Measurements from ENCODE around the gene ELOA. TPM values are rescaled to one million over a fixed set of nuclear protein-coding genes. Genes with fewer than 3 reads are reported as not detected.
A peak's percentile ranks its signal among the peaks of the same experiment; 100 is the strongest.

ELOA gene
- total RNA-seq, 2 donors from 2014 or later, result 25.5 to 27.5 TPM

GRCh38 chr1:23752909-23753308, 9.6 kb downstream of the ELOA start:
- TF ChIP-seq CTCF (IDR thresholded peaks at IDR 0.05), result no peak
- peaks cover 0 to 18% of the 10 kb centered on the region in 2 donors for H3K4me1 ChIP-seq
- peaks cover 75% of the 10 kb centered on the region for H3K36me3 ChIP-seq

GRCh38 chr1:23756676-23757075, 13.4 kb downstream of the ELOA start:
- H3K9me3 ChIP-seq, result no peaks in the 10 kb centered on the region
- H3K4me3 ChIP-seq, result no peak overlapping the region
- DNase-seq (ENCODE audit: low spot score), result no peak
- TF ChIP-seq CTCF (IDR thresholded peaks at IDR 0.05), result no peak
- peaks cover 88% of the 10 kb centered on the region for H3K36me3 ChIP-seq
- H3K27ac ChIP-seq, result no peak overlapping the region
- no peaks in the 10 kb centered on the region for H3K27me3 ChIP-seq
- peaks cover 0 to 40% of the 10 kb centered on the region in 2 donors for H3K4me1 ChIP-seq

More at GRCh38 chr1:23752909-23753308, 9.6 kb downstream of the ELOA start:
- no peak for DNase-seq (ENCODE audit: low spot score)
- H3K9me3 ChIP-seq, result no peaks in the 10 kb centered on the region
- H3K27me3 ChIP-seq, result no peaks in the 10 kb centered on the region
- H3K4me3 ChIP-seq, result no peak overlapping the region
- no peak overlapping the region for H3K27ac ChIP-seq

- DNase-seq (ENCODE audit: low spot score), result no peak
- H3K4me1 ChIP-seq, result peaks cover 0 to 46% of the 10 kb centered on the region in 2 donors
- no peaks in the 10 kb centered on the region for H3K9me3 ChIP-seq
- no peak for TF ChIP-seq CTCF (IDR thresholded peaks at IDR 0.05)
- no peaks in the 10 kb centered on the region for H3K27me3 ChIP-seq
- H3K27ac ChIP-seq, result no peak overlapping the region
- H3K36me3 ChIP-seq, result peaks cover 77% of the 10 kb centered on the region
- H3K4me3 ChIP-seq, result no peak overlapping the region
Observed at GRCh38 chr1:23757812-23758211, 14.5 kb downstream of the ELOA start.

- no peak for DNase-seq (ENCODE audit: low spot score)
- Histone ChIP-seq H3K27me3 (no peaks in the 10 kb centered on the region), H3K27ac (peak overlapping the region in 1 of 2 donors; percentile 14), H3K4me1 (peaks cover 0 to 43% of the 10 kb centered on the region in 2 donors), H3K4me3 (no peak overlapping the region), H3K36me3 (peaks cover 62% of the 10 kb centered on the region), H3K9me3 (no peaks in the 10 kb centered on the region)
- no peak for TF ChIP-seq CTCF (IDR thresholded peaks at IDR 0.05)
Observed at GRCh38 chr1:23759277-23759676, 16.0 kb downstream of the ELOA start.

GRCh38 chr1:23763041-23763577, 19.8 kb downstream of the ELOA start:
- DNase-seq (ENCODE audit: low spot score), result no peak
- no peak for TF ChIP-seq CTCF (IDR thresholded peaks at IDR 0.05)
- H3K27ac ChIP-seq, result no peak overlapping the region
- H3K36me3 ChIP-seq, result peaks cover 34% of the 10 kb centered on the region
- no peaks in the 10 kb centered on the region for H3K9me3 ChIP-seq
- H3K4me1 ChIP-seq, result peaks cover 0 to 40% of the 10 kb centered on the region in 2 donors
- no peaks in the 10 kb centered on the region for H3K27me3 ChIP-seq
- no peak overlapping the region for H3K4me3 ChIP-seq

- H3K27ac ChIP-seq, result no peak overlapping the region
- no peak for DNase-seq (ENCODE audit: low spot score)
- H3K36me3 ChIP-seq, result peaks cover 8% of the 10 kb centered on the region
Observed at GRCh38 chr1:23768733-23769132, 25.5 kb downstream of the ELOA start.

More at GRCh38 chr1:23768733-23769132, 25.5 kb downstream of the ELOA start:
- Histone ChIP-seq H3K4me3 (no peak overlapping the region), H3K4me1 (peaks cover 0 to 14% of the 10 kb centered on the region in 2 donors), H3K27me3 (no peaks in the 10 kb centered on the region), H3K9me3 (no peaks in the 10 kb centered on the region)
- no peak for TF ChIP-seq CTCF (IDR thresholded peaks at IDR 0.05)

Measured in right atrium auricular region (tissue), 2 donors.